ENCODE data around the gene COASY.
"Not testable (repeated sequence)": the region's sequence is repeated elsewhere in the genome, so short reads cannot be mapped to it uniquely, and the experiment has no call there.

DNA sequence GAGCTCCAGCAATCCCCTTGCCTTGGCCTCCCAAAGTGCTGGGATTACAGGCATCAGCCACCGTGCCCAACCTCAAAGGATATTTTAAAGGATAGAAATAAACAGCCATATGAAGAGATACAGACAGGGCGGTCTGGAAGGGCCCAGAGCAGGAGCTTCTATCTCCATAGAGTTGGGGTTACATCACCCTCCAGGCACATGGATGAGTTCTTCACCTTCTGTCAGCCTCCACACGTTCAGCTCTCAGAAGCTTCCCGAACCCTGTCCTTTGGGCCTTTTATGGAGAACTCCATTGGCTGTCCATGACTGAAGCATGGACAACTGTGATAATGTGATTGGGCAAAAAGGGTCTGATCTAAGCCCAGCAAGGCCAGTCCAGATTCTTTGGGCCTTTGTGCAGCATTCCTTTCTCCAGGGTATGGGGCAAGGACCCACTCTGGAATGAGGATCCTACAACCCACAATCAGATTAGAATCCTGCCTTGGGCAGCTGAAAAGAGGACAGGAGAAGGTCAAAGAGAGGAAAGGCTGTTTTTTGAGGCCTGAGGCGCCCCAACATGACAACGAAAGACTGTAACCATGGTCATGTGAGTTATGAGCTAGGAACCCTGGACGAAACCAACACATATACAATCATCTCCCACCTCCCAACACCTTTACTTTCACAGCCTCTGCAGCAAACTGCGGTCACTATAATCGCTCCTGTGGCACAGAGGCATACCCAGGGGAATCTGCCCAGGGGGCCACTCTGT lies 16.0 kb upstream of the COASY start:
- not testable (repeated sequence) for TF ChIP-seq CTCF (IDR thresholded peaks at IDR 0.05; ENCODE audit: low read length); EZH2 (optimal IDR thresholded peaks at IDR 0.05; ENCODE audit: low read depth, low read length)
